ENCODE results near the gene VDAC1.

GRCh38 chr5:133968204-133968980 lies 36.4 kb downstream of the VDAC1 start, which contains the start of gene C5orf15:
- no peak for TF ChIP-seq CTCF (IDR thresholded peaks at IDR 0.05)
- peak; percentile 52; the same call in 1 of the 2 replicates for TF ChIP-seq TCF7L2 (IDR thresholded peaks at IDR 0.05; ENCODE audit: low read depth, low read length)
- TF ChIP-seq REST (IDR thresholded peaks at IDR 0.05; ENCODE audit: insufficient read depth in 1 of 2, low read depth in 2 of 2, low read length in 1 of 2): 0 out of 4 replicates have a peak, but pooled peaks of 1 of the 2 experiments have one; percentile 32
- TF ChIP-seq POLR2AphosphoS5 (IDR thresholded peaks at IDR 0.05; ENCODE audit: low read depth, low read length): peak; percentile 83
- TF ChIP-seq SIN3A (IDR thresholded peaks at IDR 0.05; ENCODE audit: borderline replicate concordance, insufficient read depth, low read depth, low read length): no peak
